Astrocyte (in vitro differentiated cells and primary cell): ENCODE measurements around the gene COX7A2.

Experiments
- EZH2 ChIP-seq: IDR thresholded peaks from 2 replicates; pipeline ENCODE4 v1.6.1; 2012; ENCODE audit warnings: mild to moderate bottlenecking, low read length, inconsistent platforms; ENCODE audit not compliant: insufficient read depth
- TF ChIP-seq, protein P1 (sequence below): IDR thresholded peaks from 2 replicates; pipeline ENCODE4 v1.5.1; 2011; ENCODE audit warnings: low read depth, mild to moderate bottlenecking, inconsistent platforms, low read length, moderate library complexity; ENCODE audit not compliant: insufficient read depth

GRCh38 chr6:75217193-75217592, 26.4 kb downstream of the COX7A2 start:
- TF ChIP-seq EZH2, result no peak
- TF ChIP-seq, protein P1, sequence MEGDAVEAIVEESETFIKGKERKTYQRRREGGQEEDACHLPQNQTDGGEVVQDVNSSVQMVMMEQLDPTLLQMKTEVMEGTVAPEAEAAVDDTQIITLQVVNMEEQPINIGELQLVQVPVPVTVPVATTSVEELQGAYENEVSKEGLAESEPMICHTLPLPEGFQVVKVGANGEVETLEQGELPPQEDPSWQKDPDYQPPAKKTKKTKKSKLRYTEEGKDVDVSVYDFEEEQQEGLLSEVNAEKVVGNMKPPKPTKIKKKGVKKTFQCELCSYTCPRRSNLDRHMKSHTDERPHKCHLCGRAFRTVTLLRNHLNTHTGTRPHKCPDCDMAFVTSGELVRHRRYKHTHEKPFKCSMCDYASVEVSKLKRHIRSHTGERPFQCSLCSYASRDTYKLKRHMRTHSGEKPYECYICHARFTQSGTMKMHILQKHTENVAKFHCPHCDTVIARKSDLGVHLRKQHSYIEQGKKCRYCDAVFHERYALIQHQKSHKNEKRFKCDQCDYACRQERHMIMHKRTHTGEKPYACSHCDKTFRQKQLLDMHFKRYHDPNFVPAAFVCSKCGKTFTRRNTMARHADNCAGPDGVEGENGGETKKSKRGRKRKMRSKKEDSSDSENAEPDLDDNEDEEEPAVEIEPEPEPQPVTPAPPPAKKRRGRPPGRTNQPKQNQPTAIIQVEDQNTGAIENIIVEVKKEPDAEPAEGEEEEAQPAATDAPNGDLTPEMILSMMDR, result no peak
